GM19238 (cell line): ENCODE data around the gene TNFAIP8L1.

ENCODE experiments used
- DNase-seq: peaks from one replicate; pipeline ENCODE4 v3.0.0; 2011; ENCODE audit warnings: low spot score; ENCODE audit not compliant: insufficient read length

TNFAIP8L1 gene

DNA sequence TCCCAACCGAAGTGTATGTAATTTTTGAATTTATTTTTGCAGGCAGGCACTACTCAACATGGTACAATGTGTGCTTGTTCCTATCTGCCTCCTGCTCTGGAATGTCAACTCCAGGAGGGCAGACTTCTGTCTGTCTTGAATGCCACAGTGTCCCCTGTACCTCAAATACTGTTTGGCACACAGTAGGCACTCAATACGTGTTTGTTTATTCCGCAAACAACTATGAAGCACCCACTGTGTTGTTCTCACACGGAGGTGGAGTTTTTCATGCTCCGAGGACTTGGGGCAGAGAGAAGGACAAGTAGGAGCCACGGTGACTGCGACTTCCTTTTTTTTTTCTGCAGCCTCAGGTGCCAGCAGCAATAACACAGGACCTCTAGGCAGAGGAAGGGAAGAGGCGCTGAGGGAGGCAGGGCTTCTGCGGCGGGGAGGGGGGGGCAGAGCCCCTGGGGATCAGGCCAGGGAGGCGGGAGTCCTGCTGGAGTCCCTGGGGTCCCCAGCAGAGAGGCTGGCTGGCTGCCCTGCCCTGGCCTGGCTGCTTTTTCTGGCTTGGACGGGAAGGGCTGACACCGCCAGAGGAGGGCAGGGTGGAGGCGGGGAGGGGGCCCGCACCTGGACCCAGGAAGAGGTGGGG lies 29.3 kb upstream of the TNFAIP8L1 start:
- DNase-seq, result no peak

DNA sequence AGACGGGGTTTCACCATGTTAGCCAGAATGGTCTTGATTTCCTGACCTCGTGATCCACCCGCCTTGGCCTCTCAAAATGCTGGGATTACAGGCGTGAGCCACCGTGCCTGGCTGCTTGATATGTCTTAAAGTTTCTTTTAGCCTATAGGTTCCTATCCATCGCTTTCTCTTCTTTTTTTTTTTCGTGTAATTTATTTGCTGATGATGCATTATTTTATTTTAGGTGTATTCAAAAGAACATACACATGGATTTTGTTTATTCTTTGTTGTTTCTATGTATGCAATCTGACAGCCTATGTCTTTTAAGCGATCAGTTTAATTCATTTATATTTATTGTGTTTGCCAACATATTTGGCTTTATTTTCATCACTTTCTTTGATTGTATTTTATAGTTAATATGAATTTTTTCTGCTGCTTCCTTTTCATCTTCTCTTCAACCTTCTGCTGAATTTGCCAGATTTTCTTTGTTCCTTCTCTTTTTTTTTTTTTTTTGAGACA lies 26.0 kb upstream of the TNFAIP8L1 start:
- DNase-seq, result no peak

- no peak for DNase-seq
Measured at GRCh38 chr19:4618019-4618418, 21.3 kb upstream of the TNFAIP8L1 start.

- DNase-seq, result no peak
Measured at GRCh38 chr19:4619668-4620294, 19.5 kb upstream of the TNFAIP8L1 start.

- DNase-seq, result no peak
Measured at GRCh38 chr19:4620675-4621074, 18.6 kb upstream of the TNFAIP8L1 start.

- DNase-seq, result no peak
Measured at GRCh38 chr19:4622695-4623421, 16.5 kb upstream of the TNFAIP8L1 start.

GRCh38 chr19:4624301-4624700 lies 15.0 kb upstream of the TNFAIP8L1 start:
- no peak for DNase-seq

- DNase-seq, result no peak
Measured at GRCh38 chr19:4624733-4625362, 14.5 kb upstream of the TNFAIP8L1 start.

GRCh38 chr19:4633140-4633967 lies 6.0 kb upstream of the TNFAIP8L1 start:
- DNase-seq, result no peak

DNA sequence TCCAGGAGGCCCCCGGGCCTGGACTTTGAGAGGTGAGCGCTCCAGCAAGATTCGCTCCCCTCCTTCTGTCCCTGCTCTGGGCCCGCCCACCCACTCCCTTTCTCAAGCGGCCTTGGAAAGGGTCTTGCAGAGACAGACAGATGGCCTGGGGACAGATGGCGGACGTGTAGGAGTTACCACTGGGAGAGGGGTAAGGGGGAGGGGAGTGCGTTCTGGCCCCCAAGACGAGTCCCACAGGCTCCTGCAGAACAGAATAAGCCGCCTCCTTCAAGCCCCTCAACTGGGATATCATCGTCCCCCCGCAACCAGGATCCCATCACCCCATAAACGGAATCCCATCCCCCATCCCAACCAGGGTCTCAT lies 3.6 kb upstream of the TNFAIP8L1 start:
- no peak for DNase-seq

DNA sequence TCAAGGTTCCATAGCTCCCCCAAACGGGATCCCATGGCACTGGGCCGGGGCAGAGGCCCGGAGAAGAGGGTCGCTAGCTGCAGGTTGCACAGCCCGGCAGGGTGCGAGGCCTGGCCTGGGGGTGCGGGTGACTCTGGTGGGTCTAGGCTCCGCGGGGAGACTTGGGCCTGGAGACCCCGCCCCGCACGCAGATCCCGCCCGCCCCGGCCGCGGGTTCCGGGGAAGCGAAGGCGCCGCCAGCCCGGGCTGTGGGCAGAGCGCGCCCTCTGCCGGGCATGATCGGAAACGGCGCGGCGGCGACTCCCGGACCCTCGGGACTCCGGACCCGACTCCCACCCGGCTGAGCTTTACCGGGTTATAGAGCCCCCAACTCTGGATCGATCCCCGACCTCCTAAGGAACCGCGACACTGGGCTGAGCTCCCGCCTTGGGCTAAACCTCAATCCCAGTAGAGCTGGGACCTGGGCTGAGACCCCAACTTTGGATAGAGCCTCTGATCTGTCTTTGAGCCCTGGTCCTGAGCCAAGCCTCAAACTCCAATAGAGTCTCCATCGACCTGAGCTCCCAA lies 3.1 kb upstream of the TNFAIP8L1 start:
- DNase-seq, result peak; percentile 77

GRCh38 chr19:4636761-4637160 lies 2.6 kb upstream of the TNFAIP8L1 start:
- DNase-seq, result no peak

DNA sequence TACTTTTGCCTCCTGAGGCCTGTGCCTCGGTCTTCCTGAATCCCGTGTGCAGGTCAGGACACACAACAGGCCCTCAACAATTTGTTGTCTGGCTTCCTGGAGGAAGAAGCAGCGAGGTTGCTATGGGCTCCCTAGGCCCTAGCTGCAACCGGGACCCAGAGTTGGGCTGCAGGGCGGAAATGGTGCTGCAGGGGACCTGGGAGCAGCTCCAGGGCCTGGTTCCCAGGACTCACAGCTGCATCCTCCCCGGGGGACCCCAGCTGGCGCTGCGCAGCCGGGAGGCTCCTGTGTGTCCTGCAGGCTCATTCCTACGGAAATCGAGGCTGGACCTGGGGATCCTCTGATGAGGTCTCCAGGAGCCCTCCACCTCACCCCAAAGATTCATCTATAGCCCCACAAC lies 999 bp upstream of the TNFAIP8L1 start:
- no peak for DNase-seq

DNA sequence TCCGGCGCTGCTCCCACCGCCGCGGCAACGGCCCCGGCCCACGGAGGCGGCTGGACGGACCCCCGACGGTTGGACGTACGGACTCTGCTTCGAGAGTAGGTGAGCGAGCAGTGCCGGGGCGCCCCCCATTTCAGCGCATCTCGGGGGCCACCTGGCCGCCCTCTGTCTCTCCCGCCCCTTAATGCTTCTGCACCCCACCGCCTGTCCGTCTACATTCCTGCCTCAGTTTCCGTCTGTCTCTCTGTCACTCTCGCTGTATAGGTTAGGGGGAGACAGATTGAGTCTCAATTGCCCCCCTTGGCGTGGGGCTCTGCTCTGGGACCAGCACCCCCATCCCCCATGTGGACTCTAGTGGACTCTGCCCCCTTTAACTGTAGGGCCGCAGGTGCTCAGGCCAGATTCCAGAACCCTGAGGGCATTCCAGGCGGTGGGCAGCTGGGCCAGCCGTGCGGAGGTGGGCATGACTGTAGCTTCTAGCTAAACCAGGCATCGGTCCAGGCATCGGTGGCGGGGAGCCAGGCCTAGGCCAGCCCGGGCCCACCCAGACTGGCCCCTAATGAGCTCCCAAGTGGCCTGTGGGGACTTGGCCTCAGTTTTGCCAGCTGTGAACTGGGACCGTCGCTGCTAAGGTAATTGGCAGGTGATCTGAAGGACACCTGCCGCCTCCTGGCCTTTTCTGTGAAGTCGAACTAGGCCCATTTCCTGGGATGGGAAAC lies 373 bp downstream of the TNFAIP8L1 start:
- no peak for DNase-seq

GRCh38 chr19:4640247-4641000 lies 1.1 kb downstream of the TNFAIP8L1 start:
- DNase-seq, result no peak

DNA sequence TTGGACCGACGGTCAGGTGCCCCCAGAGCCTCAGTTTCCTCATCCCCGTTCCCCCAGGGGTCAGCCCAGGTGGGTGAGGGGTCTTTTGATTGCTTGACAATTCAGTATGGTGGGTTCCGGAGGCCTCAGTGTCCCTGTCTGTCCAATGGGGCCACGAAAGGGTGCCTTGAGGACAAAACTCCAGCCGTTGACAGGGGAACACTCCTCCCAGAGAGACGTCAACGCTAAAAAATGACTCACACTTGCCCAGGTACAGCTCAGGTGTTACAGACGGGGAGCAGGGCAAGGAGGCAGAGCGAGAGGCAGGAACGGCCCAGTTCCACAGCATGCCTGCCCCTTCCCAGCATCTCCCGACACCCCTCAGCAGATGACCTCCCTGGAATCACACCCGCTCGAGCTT lies 1.8 kb downstream of the TNFAIP8L1 start:
- DNase-seq, result no peak

DNA sequence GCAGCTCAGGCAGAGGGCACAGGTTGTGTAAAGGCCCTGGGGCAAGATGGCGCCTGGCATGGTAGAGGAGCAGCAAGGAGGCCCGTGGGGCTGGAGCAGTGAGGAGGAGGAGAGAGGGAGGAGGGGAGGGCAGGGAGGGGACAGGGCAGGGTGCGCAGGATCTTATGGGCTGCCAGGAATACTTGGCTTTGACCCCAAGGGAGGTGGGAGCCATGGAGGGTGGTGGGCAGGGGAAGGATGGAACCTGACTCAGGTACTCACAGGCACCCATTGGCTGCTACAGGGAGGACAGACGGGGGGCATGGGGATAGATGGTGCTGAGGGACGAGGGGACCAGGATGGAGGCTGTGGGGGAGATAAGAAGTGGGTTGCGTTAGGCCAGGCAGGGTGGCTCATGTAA lies 3.3 kb downstream of the TNFAIP8L1 start:
- no peak for DNase-seq

- DNase-seq, result no peak
Measured at GRCh38 chr19:4645718-4646117, 6.4 kb downstream of the TNFAIP8L1 start.
